ENCODE measurements around the gene FN3K. TPM values are rescaled to one million over a fixed set of nuclear protein-coding genes. Genes with fewer than 3 reads are reported as not detected.

FN3K gene
- total RNA-seq, 1 donor = 2.9 TPM

- Histone ChIP-seq H4K20me1 (ENCODE audit: insufficient read depth, low read length) (peaks cover 4% of the 10 kb centered on the region), H3K27me3 (ENCODE audit: insufficient read depth, low read length) (no peaks in the 10 kb centered on the region), H2AFZ (ENCODE audit: low read length) (no peak overlapping the region), H3K27ac (ENCODE audit: low read depth, low read length) (no peak overlapping the region), H3K79me2 (ENCODE audit: insufficient read depth, low read length) (no peaks in the 10 kb centered on the region), H3K36me3 (ENCODE audit: insufficient read depth, low read length) (peaks cover 7% of the 10 kb centered on the region), H3K4me2 (ENCODE audit: insufficient read depth, low read length) (no peak overlapping the region), H3K9me3 (ENCODE audit: low read depth, low read length) (no peaks in the 10 kb centered on the region), H3K4me3 (ENCODE audit: insufficient read depth, low read length) (no peak overlapping the region), H3K4me1 (ENCODE audit: insufficient read depth, low read length) (peaks cover 2% of the 10 kb centered on the region)
- TF ChIP-seq CTCF (IDR thresholded peaks at IDR 0.05; ENCODE audit: extremely low read depth, low read depth, low read length) = no peak
- peak; percentile 39 for DNase-seq (ENCODE audit: insufficient read length, low spot score, missing footprints)
Observed at GRCh38 chr17:82732118-82732743, 3.2 kb upstream of the FN3K start.

- peaks cover 20% of the 10 kb centered on the region for H3K36me3 ChIP-seq (ENCODE audit: insufficient read depth, low read length)
- no peak for TF ChIP-seq CTCF (IDR thresholded peaks at IDR 0.05; ENCODE audit: extremely low read depth, low read depth, low read length)
- no peaks in the 10 kb centered on the region for H3K27me3 ChIP-seq (ENCODE audit: insufficient read depth, low read length)
- peaks cover 2% of the 10 kb centered on the region for H3K4me1 ChIP-seq (ENCODE audit: insufficient read depth, low read length)
- H3K4me2 ChIP-seq (ENCODE audit: insufficient read depth, low read length) = no peak overlapping the region
- no peak overlapping the region for H3K27ac ChIP-seq (ENCODE audit: low read depth, low read length)
- no peak overlapping the region for H2AFZ ChIP-seq (ENCODE audit: low read length)
- H4K20me1 ChIP-seq (ENCODE audit: insufficient read depth, low read length) = no peaks in the 10 kb centered on the region
- peak; percentile 80 for DNase-seq (ENCODE audit: insufficient read length, low spot score, missing footprints)
- no peaks in the 10 kb centered on the region for H3K79me2 ChIP-seq (ENCODE audit: insufficient read depth, low read length)
- no peak overlapping the region for H3K4me3 ChIP-seq (ENCODE audit: insufficient read depth, low read length)
- H3K9me3 ChIP-seq (ENCODE audit: low read depth, low read length) = peaks cover 1% of the 10 kb centered on the region
Observed at GRCh38 chr17:82736511-82737185, 1.2 kb downstream of the FN3K start.

- no peaks in the 10 kb centered on the region for H4K20me1 ChIP-seq (ENCODE audit: insufficient read depth, low read length)
- no peak overlapping the region for H3K4me2 ChIP-seq (ENCODE audit: insufficient read depth, low read length)
- H3K4me3 ChIP-seq (ENCODE audit: insufficient read depth, low read length) = no peak overlapping the region
- H3K27ac ChIP-seq (ENCODE audit: low read depth, low read length) = no peak overlapping the region
- DNase-seq (ENCODE audit: insufficient read length, low spot score, missing footprints) = peak; percentile 83
- H2AFZ ChIP-seq (ENCODE audit: low read length) = no peak overlapping the region
- TF ChIP-seq CTCF (IDR thresholded peaks at IDR 0.05; ENCODE audit: extremely low read depth, low read depth, low read length) = no peak
- H3K27me3 ChIP-seq (ENCODE audit: insufficient read depth, low read length) = no peaks in the 10 kb centered on the region
- H3K36me3 ChIP-seq (ENCODE audit: insufficient read depth, low read length) = peaks cover 17% of the 10 kb centered on the region
- H3K4me1 ChIP-seq (ENCODE audit: insufficient read depth, low read length) = peaks cover 2% of the 10 kb centered on the region
- H3K9me3 ChIP-seq (ENCODE audit: low read depth, low read length) = peaks cover 1% of the 10 kb centered on the region
- H3K79me2 ChIP-seq (ENCODE audit: insufficient read depth, low read length) = no peaks in the 10 kb centered on the region
Observed at GRCh38 chr17:82737967-82738877, 2.8 kb downstream of the FN3K start.

Data from osteoblast (primary cell).